H9 (cell line): Measurements from ENCODE around the gene STYXL2. TPM values are rescaled to one million over a fixed set of nuclear protein-coding genes. Genes with fewer than 3 reads are reported as not detected.
A peak's percentile ranks its signal among the peaks of the same experiment; 100 is the strongest.

Experiments used
- DNase-seq: peaks from one replicate; pipeline ENCODE4 v3.0.0-alpha.2; 2017
- H2AFZ ChIP-seq: one replicate; pipeline ENCODE4 v1.6.1; 2013; ENCODE audit warnings: mild to moderate bottlenecking, low read length, control low read depth, moderate library complexity
- H2AK5ac ChIP-seq: 2 replicates; pipeline ENCODE4 v1.6.1; 2013; ENCODE audit warnings: low read length, control low read depth, mixed read lengths; ENCODE audit not compliant: insufficient read length
- H2BK120ac ChIP-seq: one replicate; pipeline ENCODE4 v1.6.1; 2013; ENCODE audit warnings: low read depth, mild to moderate bottlenecking, low read length, control low read depth, inconsistent platforms; ENCODE audit not compliant: poor library complexity, severe bottlenecking
- H2BK12ac ChIP-seq: 2 replicates; pipeline ENCODE4 v1.6.1; 2013; ENCODE audit warnings: low read length, control low read depth, mixed read lengths, low read depth; ENCODE audit not compliant: insufficient read length
- H2BK15ac ChIP-seq: 2 replicates; pipeline ENCODE4 v1.6.1; 2013; ENCODE audit warnings: low read depth, low read length, control low read depth
- H2BK20ac ChIP-seq: one replicate; pipeline ENCODE4 v1.6.1; 2013; ENCODE audit warnings: low read depth, mild to moderate bottlenecking, low read length, control low read depth, inconsistent platforms; ENCODE audit not compliant: poor library complexity, severe bottlenecking
- H2BK5ac ChIP-seq: 2 replicates; pipeline ENCODE4 v1.6.1; 2013; ENCODE audit warnings: low read length, control low read depth, mixed read lengths; ENCODE audit not compliant: insufficient read length
- H3K14ac ChIP-seq: 2 replicates; pipeline ENCODE4 v1.6.1; 2013; ENCODE audit warnings: low read length, control low read depth; ENCODE audit not compliant: insufficient read depth
- H3K18ac ChIP-seq: 2 replicates; pipeline ENCODE4 v1.6.1; 2013; ENCODE audit warnings: low read depth, mild to moderate bottlenecking, mixed read lengths, low read length, control low read depth; ENCODE audit not compliant: insufficient read length
- H3K23ac ChIP-seq: 2 replicates; pipeline ENCODE4 v1.6.1; 2013; ENCODE audit warnings: low read length, control low read depth, mixed read lengths, low read depth; ENCODE audit not compliant: insufficient read length
- H3K23me2 ChIP-seq: 2 replicates; pipeline ENCODE4 v1.6.1; 2013; ENCODE audit warnings: low read depth, mild to moderate bottlenecking, mixed read lengths, low read length, control low read depth; ENCODE audit not compliant: insufficient read length, poor library complexity, severe bottlenecking
- H3K27ac ChIP-seq: 2 replicates; pipeline ENCODE4 v1.5.1; 2013; ENCODE audit warnings: low read length, control low read depth, mixed read lengths, low read depth; ENCODE audit not compliant: insufficient read length
- H3K27me3 ChIP-seq: 2 replicates; pipeline ENCODE4 v1.6.1; 2013; ENCODE audit warnings: low read length, control low read depth, inconsistent platforms; ENCODE audit not compliant: insufficient read depth
- H3K4ac ChIP-seq: 2 replicates; pipeline ENCODE4 v1.6.1; 2013; ENCODE audit warnings: low read depth, mild to moderate bottlenecking, control low read depth, inconsistent platforms, low read length, moderate library complexity
- H3K4me1 ChIP-seq: 2 replicates; pipeline ENCODE4 v1.6.1; 2013; ENCODE audit warnings: low read length, control low read depth, inconsistent platforms; ENCODE audit not compliant: insufficient read depth
- H3K4me2 ChIP-seq: 2 replicates; pipeline ENCODE4 v1.6.1; 2013; ENCODE audit warnings: low read length, control low read depth, mixed read lengths; ENCODE audit not compliant: insufficient read length, insufficient read depth
- H3K56ac ChIP-seq: 2 replicates; pipeline ENCODE4 v1.6.1; 2013; ENCODE audit warnings: low read depth, mild to moderate bottlenecking, mixed read lengths, low read length, control low read depth; ENCODE audit not compliant: insufficient read length
- H3K79me1 ChIP-seq: 2 replicates; pipeline ENCODE4 v1.6.1; 2013; ENCODE audit warnings: low read depth, mild to moderate bottlenecking, moderate library complexity, low read length, control low read depth, inconsistent platforms; ENCODE audit not compliant: insufficient read depth, poor library complexity, severe bottlenecking
- H3K79me2 ChIP-seq: 2 replicates; pipeline ENCODE4 v1.6.1; 2013; ENCODE audit warnings: low read length, control low read depth, inconsistent platforms; ENCODE audit not compliant: insufficient read depth
- H3K9ac ChIP-seq: 2 replicates; pipeline ENCODE4 v1.6.1; 2013; ENCODE audit warnings: low read length, control low read depth, mixed read lengths; ENCODE audit not compliant: insufficient read length; ENCODE audit errors: extremely low read depth
- H3K9me3 ChIP-seq: one replicate; pipeline ENCODE4 v1.6.1; 2013; ENCODE audit warnings: low read depth, low read length, inconsistent platforms; ENCODE audit not compliant: control insufficient read depth
- H3T11ph ChIP-seq: one replicate; pipeline ENCODE4 v1.6.1; 2013; ENCODE audit warnings: mild to moderate bottlenecking, low read length, control low read depth, inconsistent platforms
- H4K20me1 ChIP-seq: one replicate; pipeline ENCODE4 v1.6.1; 2013; ENCODE audit not compliant: control insufficient read depth, insufficient read length, insufficient read depth
- H4K5ac ChIP-seq: 2 replicates; pipeline ENCODE4 v1.6.1; 2013; ENCODE audit warnings: low read depth, mild to moderate bottlenecking, mixed read lengths, low read length, control low read depth; ENCODE audit not compliant: insufficient read length
- H4K8ac ChIP-seq: replicated peaks from 2 replicates; pipeline ENCODE4 v1.6.1; 2013; ENCODE audit warnings: low read length, control low read depth, mixed read lengths, low read depth; ENCODE audit not compliant: insufficient read length
- H4K91ac ChIP-seq: 2 replicates; pipeline ENCODE4 v1.6.1; 2013; ENCODE audit warnings: low read depth, mild to moderate bottlenecking, moderate library complexity, mixed read lengths, low read length, control low read depth; ENCODE audit not compliant: insufficient read length
- H3K27ac Mint-ChIP-seq, 3 experiments: 2 replicates in 2 of 3; 3 replicates in 1 of 3; pipeline ENCODE4 v1.8.0; 2020 to 2021; ENCODE audit warnings: mixed read lengths in 3 of 3, mild to moderate bottlenecking in 1 of 3, moderate library complexity in 1 of 3
- H3K27me3 Mint-ChIP-seq: 2 replicates; pipeline ENCODE4 v1.8.0; 2021; ENCODE audit warnings: low read depth, mild to moderate bottlenecking, moderate library complexity, mixed read lengths
- H3K36me3 Mint-ChIP-seq, 3 experiments: 2 replicates in 2 of 3; 3 replicates in 1 of 3; pipeline ENCODE4 v1.8.0; 2020 to 2021; ENCODE audit warnings: low read depth in 3 of 3, mixed read lengths in 3 of 3; ENCODE audit not compliant: insufficient read depth in 1 of 3
- H3K4me1 Mint-ChIP-seq, 2 experiments: 2 replicates each; pipeline ENCODE4 v1.8.0; 2020; ENCODE audit warnings: mixed read lengths in 2 of 2
- H3K4me3 Mint-ChIP-seq, 2 experiments: 2 replicates in 1 of 2; 3 replicates in 1 of 2; pipeline ENCODE4 v1.8.0; 2020 to 2021; ENCODE audit warnings: mild to moderate bottlenecking in 2 of 2, mixed read lengths in 2 of 2, moderate library complexity in 1 of 2
- H3K9me3 Mint-ChIP-seq, 2 experiments: 2 replicates in 1 of 2; 3 replicates in 1 of 2; pipeline ENCODE4 v1.8.0; 2020; ENCODE audit warnings: mild to moderate bottlenecking in 2 of 2, mixed read lengths in 2 of 2, moderate library complexity in 1 of 2
- CTCF ChIP-seq: fragments of 200-600 bp; sonication (generic); conservative IDR thresholded peaks from 3 replicates; pipeline ENCODE4 v1.8.0; 2021; ENCODE audit warnings: antibody characterized with exemption, mild to moderate bottlenecking
- WGBS: extraction: QIAGEN DNeasy Blood & Tissue Kit; methylation state at CpG from one replicate; pipeline ENCODE4 v1.1.7; 2013; ENCODE audit warnings: missing lambda C conversion rate, low lambda C conversion rate, mixed read lengths; ENCODE audit not compliant: insufficient read length; ENCODE audit errors: extremely low coverage; 5-methylcytosine and 5-hydroxymethylcytosine counted together
- total RNA-seq: library from RNA; stranded (reverse); gene quantifications from 2 replicates; pipeline ENCODE4 v1.2.1, GENCODE V29; 2021

STYXL2 gene
- total RNA-seq, 1 experiment from 2014 or later, result 0.09 TPM

- H2BK12ac ChIP-seq, result no peak overlapping the region
These were observed 34.7 kb downstream of the STYXL2 start for GRCh38 chr1:167128261-167129227.

More at GRCh38 chr1:167128261-167129227, 34.7 kb downstream of the STYXL2 start:
- DNase-seq, result no peak
- no peak overlapping the region for H2BK120ac ChIP-seq
- no peak overlapping the region for H3K4me3 Mint-ChIP-seq
- H4K91ac ChIP-seq, result no peak overlapping the region
- H3K27me3 ChIP-seq, result no peaks in the 10 kb centered on the region
- H4K8ac ChIP-seq, result no peak overlapping the region
- no peak overlapping the region for H3T11ph ChIP-seq
- H2BK15ac ChIP-seq, result no peak overlapping the region
- H3K27ac Mint-ChIP-seq, result peak overlapping the region in 2 of 3 experiments; percentile 7 to 66; a peak in 2 of 7 replicates
- H3K27me3 Mint-ChIP-seq, result peaks cover 27% of the 10 kb centered on the region
- H4K20me1 ChIP-seq, result no peaks in the 10 kb centered on the region
- H2AK5ac ChIP-seq, result no peak overlapping the region
- H3K4me2 ChIP-seq, result no peak overlapping the region
- H3K56ac ChIP-seq, result no peak overlapping the region
- H3K23me2 ChIP-seq, result no peaks in the 10 kb centered on the region
- no peak overlapping the region for H2AFZ ChIP-seq
- no peak overlapping the region for H2BK20ac ChIP-seq
- H3K4me1 ChIP-seq, result no peaks in the 10 kb centered on the region
- no peaks in the 10 kb centered on the region for H3K79me1 ChIP-seq
- H3K9me3 Mint-ChIP-seq, result no peaks in the 10 kb centered on the region
- no peaks in the 10 kb centered on the region for H3K79me2 ChIP-seq
- peaks cover 0 to 2% (median 0%) of the 10 kb centered on the region in 3 experiments; a peak in 1 of 7 replicates for H3K36me3 Mint-ChIP-seq
- no peaks in the 10 kb centered on the region for H3K9me3 ChIP-seq
- no peak; the same call in 2 of the 3 replicates for TF ChIP-seq CTCF
- H3K23ac ChIP-seq, result no peak overlapping the region
- no peak overlapping the region for H3K27ac ChIP-seq
- no peak overlapping the region for H2BK5ac ChIP-seq
- no CpG with 5 or more reads among the region's 17 CpGs for WGBS
- no peak overlapping the region for H4K5ac ChIP-seq
- no peak overlapping the region for H3K18ac ChIP-seq
- H3K9ac ChIP-seq, result no peak overlapping the region
- H3K4me1 Mint-ChIP-seq, result peaks cover 12 to 15% of the 10 kb centered on the region in 2 experiments
- H3K14ac ChIP-seq, result no peak overlapping the region
- no peak overlapping the region for H3K4ac ChIP-seq
